ENCODE data around the gene OLFML2B.

- TF ChIP-seq CTCF (conservative IDR thresholded peaks at IDR 0.05 in 1 of 2, IDR thresholded peaks at IDR 0.05 in 1 of 2; ENCODE audit: low read depth in 1 of 2, low read length in 2 of 2): no peak
- TF ChIP-seq EZH2 (IDR thresholded peaks at IDR 0.05; ENCODE audit: low read length, missing control alignments): no peak
These were observed 53.6 kb downstream of the OLFML2B start for GRCh38 chr1:161970036-161970435.
